Breast epithelium (tissue), 4 donors: Measurements from ENCODE around the gene IQSEC3. TPM values are rescaled to one million over a fixed set of nuclear protein-coding genes. Genes with fewer than 3 reads are reported as not detected.

ENCODE experiments used
- DNase-seq, 2 donors: peaks; one replicate each; pipeline ENCODE4 v3.0.0-alpha.2; 2019; ENCODE audit warnings: low spot score in 2 of 2
- H3K27ac ChIP-seq, 2 donors: fragments of 200-600 bp; sonication (generic) in 1 of 2; one replicate each; pipeline ENCODE4 v1.5.1; 2016 to 2019; ENCODE audit warnings: mild to moderate bottlenecking in 1 of 2
- H3K27me3 ChIP-seq, 2 donors: fragments of 200-600 bp; sonication (generic) in 1 of 2; one replicate each; pipeline versions ENCODE4 v1.5.1 to v1.6.0; 2017 to 2019; ENCODE audit warnings: control low read depth in 1 of 2, mild to moderate bottlenecking in 1 of 2
- H3K36me3 ChIP-seq: fragments of 200-600 bp; one replicate; pipeline ENCODE4 v1.5.1; 2019
- H3K4me1 ChIP-seq, 2 donors: fragments of 200-600 bp; sonication (generic); one replicate each; pipeline ENCODE4 v1.5.1; 2016 to 2019; ENCODE audit warnings: control low read depth in 1 of 2
- H3K4me3 ChIP-seq, 3 donors: fragments of 200-600 bp; sonication (generic); 1 replicate in 2 of 3; 2 replicates in 1 of 3; pipeline ENCODE4 v1.5.1; 2016 to 2019; ENCODE audit warnings: mild to moderate bottlenecking in 3 of 3, moderate library complexity in 2 of 3
- H3K9me3 ChIP-seq, 2 donors: fragments of 200-600 bp; sonication (generic) in 1 of 2; one replicate each; pipeline ENCODE4 v1.5.1; 2016 to 2019; ENCODE audit warnings: control low read depth in 1 of 2
- POLR2A ChIP-seq: fragments of 450-650 bp; IDR thresholded peaks from one replicate; pipeline ENCODE4 v1.6.1; 2016; ENCODE audit warnings: antibody characterized with exemption, mild to moderate bottlenecking, moderate library complexity
- POLR2AphosphoS5 ChIP-seq, 3 donors: sonication (generic); formaldehyde crosslinking; IDR thresholded peaks; one replicate each; pipeline ENCODE4 v1.6.1; 2017; ENCODE audit warnings: antibody characterized with exemption in 3 of 3
- intact Hi-C: fragments of 100-400 bp; cut with DNase I; formaldehyde crosslinking; loops from one replicate; pipeline ENCODE4 v1.15.1; 2023; ENCODE audit warnings: low total_unique reads
- total RNA-seq, 3 donors: library from RNA; depleted of rRNA; stranded (reverse); fragments of >200 nt; gene quantifications; one replicate each; pipeline ENCODE4 v1.1.0, GENCODE V29; 2016
- TF ChIP-seq, protein P1 (sequence below), 3 donors: fragments of 450-650 bp; IDR thresholded peaks; one replicate each; pipeline ENCODE4 v1.5.1; 2016 to 2017; ENCODE audit warnings: antibody characterized with exemption in 3 of 3, mild to moderate bottlenecking in 3 of 3, moderate library complexity in 3 of 3

The IQSEC3 gene
- total RNA-seq, 3 donors from 2014 or later: 0.64 to 0.98 (median 0.73) TPM

DNA sequence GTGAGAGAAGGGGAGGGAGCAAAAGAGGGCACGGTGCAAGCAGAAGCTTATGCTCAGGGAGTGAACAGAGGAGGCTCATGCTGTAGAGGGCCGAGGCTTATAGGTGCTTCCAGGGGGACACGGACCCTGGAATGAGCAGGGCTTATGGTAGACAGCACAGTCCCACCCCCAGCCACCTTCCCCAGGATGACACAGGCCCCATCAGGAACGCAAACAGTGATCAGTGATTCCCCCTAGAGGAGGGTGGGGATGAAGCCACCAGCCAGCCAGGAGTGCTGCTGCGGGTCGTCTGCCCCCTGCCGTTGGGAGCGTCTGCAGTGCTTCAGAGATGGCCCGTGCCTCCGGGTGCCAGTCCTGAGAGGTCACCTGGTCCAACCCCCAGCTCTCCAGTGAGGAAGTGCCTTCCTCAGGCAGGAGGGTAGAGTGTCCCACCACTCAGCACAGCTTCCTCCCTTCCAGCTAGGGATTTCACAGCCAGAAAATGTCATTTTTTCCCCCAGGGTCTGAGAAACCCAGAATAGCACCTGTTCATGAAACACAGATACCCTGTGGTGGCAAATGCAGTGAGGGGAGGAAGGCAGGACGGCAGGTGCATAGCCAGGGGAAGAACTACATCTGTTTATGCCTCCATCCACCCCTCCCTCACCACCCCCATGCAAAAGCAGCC lies 86.6 kb downstream of the IQSEC3 start:
- DNase-seq: no peak
- Histone ChIP-seq H3K27me3 (no peaks in the 10 kb centered on the region), H3K36me3 (no peaks in the 10 kb centered on the region), H3K27ac (no peak overlapping the region), H3K9me3 (no peaks in the 10 kb centered on the region), H3K4me3 (no peak overlapping the region), H3K4me1 (no peaks in the 10 kb centered on the region)
- no peak for TF ChIP-seq POLR2A
- TF ChIP-seq, protein P1, sequence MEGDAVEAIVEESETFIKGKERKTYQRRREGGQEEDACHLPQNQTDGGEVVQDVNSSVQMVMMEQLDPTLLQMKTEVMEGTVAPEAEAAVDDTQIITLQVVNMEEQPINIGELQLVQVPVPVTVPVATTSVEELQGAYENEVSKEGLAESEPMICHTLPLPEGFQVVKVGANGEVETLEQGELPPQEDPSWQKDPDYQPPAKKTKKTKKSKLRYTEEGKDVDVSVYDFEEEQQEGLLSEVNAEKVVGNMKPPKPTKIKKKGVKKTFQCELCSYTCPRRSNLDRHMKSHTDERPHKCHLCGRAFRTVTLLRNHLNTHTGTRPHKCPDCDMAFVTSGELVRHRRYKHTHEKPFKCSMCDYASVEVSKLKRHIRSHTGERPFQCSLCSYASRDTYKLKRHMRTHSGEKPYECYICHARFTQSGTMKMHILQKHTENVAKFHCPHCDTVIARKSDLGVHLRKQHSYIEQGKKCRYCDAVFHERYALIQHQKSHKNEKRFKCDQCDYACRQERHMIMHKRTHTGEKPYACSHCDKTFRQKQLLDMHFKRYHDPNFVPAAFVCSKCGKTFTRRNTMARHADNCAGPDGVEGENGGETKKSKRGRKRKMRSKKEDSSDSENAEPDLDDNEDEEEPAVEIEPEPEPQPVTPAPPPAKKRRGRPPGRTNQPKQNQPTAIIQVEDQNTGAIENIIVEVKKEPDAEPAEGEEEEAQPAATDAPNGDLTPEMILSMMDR (IDR thresholded peaks at IDR 0.05): peak in 2 of 3 donors; percentile 20 to 25
- intact Hi-C loops: no loop called here

- no peak for DNase-seq
- Histone ChIP-seq H3K4me3 (no peak overlapping the region), H3K27me3 (no peaks in the 10 kb centered on the region), H3K36me3 (no peaks in the 10 kb centered on the region), H3K4me1 (no peaks in the 10 kb centered on the region), H3K27ac (no peak overlapping the region), H3K9me3 (no peaks in the 10 kb centered on the region)
- intact Hi-C loops: no loop called here
- TF ChIP-seq POLR2AphosphoS5 (IDR thresholded peaks at IDR 0.05): no peak
- TF ChIP-seq, protein P1 (IDR thresholded peaks at IDR 0.05): no peak
- TF ChIP-seq POLR2A: no peak
Measured at GRCh38 chr12:154058-154457, 87.5 kb downstream of the IQSEC3 start.

GRCh38 chr12:155006-155405 lies 88.4 kb downstream of the IQSEC3 start:
- H3K27me3 ChIP-seq: no peaks in the 10 kb centered on the region
- no peak overlapping the region for H3K4me3 ChIP-seq
- DNase-seq: no peak
- H3K27ac ChIP-seq: no peak overlapping the region
- H3K9me3 ChIP-seq: no peaks in the 10 kb centered on the region
- H3K4me1 ChIP-seq: no peaks in the 10 kb centered on the region
- H3K36me3 ChIP-seq: no peaks in the 10 kb centered on the region
- intact Hi-C loops: no loop called here
- TF ChIP-seq POLR2A (no peak), POLR2AphosphoS5 (IDR thresholded peaks at IDR 0.05) (no peak)
- TF ChIP-seq, protein P1 (IDR thresholded peaks at IDR 0.05): no peak

- TF ChIP-seq, protein P1 (IDR thresholded peaks at IDR 0.05): no peak
- TF ChIP-seq POLR2A (no peak), POLR2AphosphoS5 (IDR thresholded peaks at IDR 0.05) (no peak)
- intact Hi-C loops: no loop called here
- H3K9me3 ChIP-seq: no peaks in the 10 kb centered on the region
Measured at GRCh38 chr12:155646-156045, 89.1 kb downstream of the IQSEC3 start.

DNA sequence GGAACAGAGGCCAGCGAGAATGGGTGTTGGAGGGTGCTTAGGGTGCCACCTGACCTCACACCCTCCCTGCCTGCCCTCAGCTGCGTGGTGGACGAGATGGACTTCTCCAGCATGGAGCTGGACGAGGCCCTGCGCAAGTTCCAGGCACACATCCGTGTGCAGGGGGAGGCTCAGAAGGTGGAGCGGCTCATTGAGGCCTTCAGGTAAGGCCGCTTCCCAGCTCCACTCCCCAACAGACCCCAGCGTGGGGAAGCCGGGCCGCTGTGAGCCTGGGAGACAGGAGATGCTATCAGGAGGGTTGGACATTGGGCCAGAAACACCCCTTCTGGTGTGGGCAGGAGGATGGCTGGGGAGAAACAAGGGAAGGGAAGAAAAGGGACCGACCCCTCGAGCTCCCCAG lies 90.4 kb downstream of the IQSEC3 start:
- no peak for DNase-seq
- no peaks in the 10 kb centered on the region for H3K36me3 ChIP-seq
- H3K9me3 ChIP-seq: no peaks in the 10 kb centered on the region
- H3K4me3 ChIP-seq: no peak overlapping the region
- no peaks in the 10 kb centered on the region for H3K4me1 ChIP-seq
- no peak overlapping the region for H3K27ac ChIP-seq
- no peaks in the 10 kb centered on the region for H3K27me3 ChIP-seq
- no peak for TF ChIP-seq POLR2AphosphoS5 (IDR thresholded peaks at IDR 0.05)
- TF ChIP-seq POLR2A: no peak
- TF ChIP-seq, protein P1 (IDR thresholded peaks at IDR 0.05): no peak
- intact Hi-C loops: no loop called here

More at GRCh38 chr12:155646-156045, 89.1 kb downstream of the IQSEC3 start:
- Histone ChIP-seq H3K4me3 (no peak overlapping the region), H3K4me1 (no peaks in the 10 kb centered on the region), H3K36me3 (no peaks in the 10 kb centered on the region), H3K27ac (no peak overlapping the region), H3K27me3 (no peaks in the 10 kb centered on the region)
- no peak for DNase-seq
